ENCODE measurements around the gene KLK1. TPM values are rescaled to one million over a fixed set of nuclear protein-coding genes. Genes with fewer than 3 reads are reported as not detected.

Gene KLK1
- total and polyA plus RNA-seq, 2 of the 13 experiments (the other 11 are each of a cell fraction or from before 2014, with no cell fraction given): not detected

GRCh38 chr19:50791594-50792271 is 31.9 kb downstream of the KLK1 start (continued):
- TF ChIP-seq ZFP36 (IDR thresholded peaks at IDR 0.05; ENCODE audit: borderline replicate concordance, low read depth, low read length, partially characterized antibody): no peak
- TF ChIP-seq EHMT2 (IDR thresholded peaks at IDR 0.05; ENCODE audit: borderline replicate concordance, low read depth, low read length): no peak
- TF ChIP-seq ZNF335 (CRISPR knock-in tag; IDR thresholded peaks at IDR 0.05): peak; percentile 68; the same call in 1 of the 2 replicates
- no peak for TF ChIP-seq ZFP41 (CRISPR knock-in tag; IDR thresholded peaks at IDR 0.05; ENCODE audit: borderline replicate concordance)
- TF ChIP-seq CEBPG (CRISPR knock-in tag; IDR thresholded peaks at IDR 0.05): no peak
- TF ChIP-seq KMT2B (CRISPR knock-in tag; IDR thresholded peaks at IDR 0.05): no peak
- TF ChIP-seq, protein P1, sequence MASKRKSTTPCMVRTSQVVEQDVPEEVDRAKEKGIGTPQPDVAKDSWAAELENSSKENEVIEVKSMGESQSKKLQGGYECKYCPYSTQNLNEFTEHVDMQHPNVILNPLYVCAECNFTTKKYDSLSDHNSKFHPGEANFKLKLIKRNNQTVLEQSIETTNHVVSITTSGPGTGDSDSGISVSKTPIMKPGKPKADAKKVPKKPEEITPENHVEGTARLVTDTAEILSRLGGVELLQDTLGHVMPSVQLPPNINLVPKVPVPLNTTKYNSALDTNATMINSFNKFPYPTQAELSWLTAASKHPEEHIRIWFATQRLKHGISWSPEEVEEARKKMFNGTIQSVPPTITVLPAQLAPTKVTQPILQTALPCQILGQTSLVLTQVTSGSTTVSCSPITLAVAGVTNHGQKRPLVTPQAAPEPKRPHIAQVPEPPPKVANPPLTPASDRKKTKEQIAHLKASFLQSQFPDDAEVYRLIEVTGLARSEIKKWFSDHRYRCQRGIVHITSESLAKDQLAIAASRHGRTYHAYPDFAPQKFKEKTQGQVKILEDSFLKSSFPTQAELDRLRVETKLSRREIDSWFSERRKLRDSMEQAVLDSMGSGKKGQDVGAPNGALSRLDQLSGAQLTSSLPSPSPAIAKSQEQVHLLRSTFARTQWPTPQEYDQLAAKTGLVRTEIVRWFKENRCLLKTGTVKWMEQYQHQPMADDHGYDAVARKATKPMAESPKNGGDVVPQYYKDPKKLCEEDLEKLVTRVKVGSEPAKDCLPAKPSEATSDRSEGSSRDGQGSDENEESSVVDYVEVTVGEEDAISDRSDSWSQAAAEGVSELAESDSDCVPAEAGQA (IDR thresholded peaks at IDR 0.05; ENCODE audit: low read depth): no peak
- TF ChIP-seq, protein P1 (CRISPR knock-in tag; IDR thresholded peaks at IDR 0.05; ENCODE audit: borderline replicate concordance): no peak
- no peak for TF ChIP-seq ELF4 (CRISPR knock-in tag; IDR thresholded peaks at IDR 0.05; ENCODE audit: borderline replicate concordance)
- TF ChIP-seq, protein P2, sequence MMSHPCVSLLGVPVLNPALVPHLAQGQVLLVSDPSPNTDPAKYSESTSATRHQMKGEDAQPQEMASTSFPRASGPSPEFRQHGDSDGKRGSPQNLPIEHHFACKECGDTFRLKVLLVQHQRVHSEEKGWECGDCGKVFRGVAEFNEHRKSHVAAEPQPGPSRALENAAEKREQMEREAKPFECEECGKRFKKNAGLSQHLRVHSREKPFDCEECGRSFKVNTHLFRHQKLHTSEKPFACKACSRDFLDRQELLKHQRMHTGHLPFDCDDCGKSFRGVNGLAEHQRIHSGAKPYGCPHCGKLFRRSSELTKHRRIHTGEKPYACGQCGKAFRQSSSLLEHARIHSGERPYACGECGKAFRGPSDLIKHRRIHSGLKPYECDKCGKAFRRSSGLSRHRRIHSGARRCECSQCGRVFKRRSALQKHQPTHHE (CRISPR knock-in tag; IDR thresholded peaks at IDR 0.05; ENCODE audit: borderline replicate concordance): no peak
- peak; percentile 84 for TF ChIP-seq HNF4A (CRISPR knock-in tag; IDR thresholded peaks at IDR 0.05)
- no peak for TF ChIP-seq XRCC5 (optimal IDR thresholded peaks at IDR 0.05; ENCODE audit: low read length)
- TF ChIP-seq ZNF292 (CRISPR knock-in tag; IDR thresholded peaks at IDR 0.05; ENCODE audit: borderline replicate concordance, low read depth): no peak
- TF ChIP-seq ZNF879 (CRISPR knock-in tag; IDR thresholded peaks at IDR 0.05): no peak
- TF ChIP-seq, protein P3, sequence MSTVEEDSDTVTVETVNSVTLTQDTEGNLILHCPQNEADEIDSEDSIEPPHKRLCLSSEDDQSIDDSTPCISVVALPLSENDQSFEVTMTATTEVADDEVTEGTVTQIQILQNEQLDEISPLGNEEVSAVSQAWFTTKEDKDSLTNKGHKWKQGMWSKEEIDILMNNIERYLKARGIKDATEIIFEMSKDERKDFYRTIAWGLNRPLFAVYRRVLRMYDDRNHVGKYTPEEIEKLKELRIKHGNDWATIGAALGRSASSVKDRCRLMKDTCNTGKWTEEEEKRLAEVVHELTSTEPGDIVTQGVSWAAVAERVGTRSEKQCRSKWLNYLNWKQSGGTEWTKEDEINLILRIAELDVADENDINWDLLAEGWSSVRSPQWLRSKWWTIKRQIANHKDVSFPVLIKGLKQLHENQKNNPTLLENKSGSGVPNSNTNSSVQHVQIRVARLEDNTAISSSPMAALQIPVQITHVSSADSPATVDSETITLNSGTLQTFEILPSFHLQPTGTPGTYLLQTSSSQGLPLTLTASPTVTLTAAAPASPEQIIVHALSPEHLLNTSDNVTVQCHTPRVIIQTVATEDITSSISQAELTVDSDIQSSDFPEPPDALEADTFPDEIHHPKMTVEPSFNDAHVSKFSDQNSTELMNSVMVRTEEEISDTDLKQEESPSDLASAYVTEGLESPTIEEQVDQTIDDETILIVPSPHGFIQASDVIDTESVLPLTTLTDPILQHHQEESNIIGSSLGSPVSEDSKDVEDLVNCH (CRISPR knock-in tag; IDR thresholded peaks at IDR 0.05): no peak
- no peak for TF ChIP-seq KLF15 (CRISPR knock-in tag; IDR thresholded peaks at IDR 0.05; ENCODE audit: borderline replicate concordance)
- no peak for TF ChIP-seq MIER3 (CRISPR knock-in tag; IDR thresholded peaks at IDR 0.05; ENCODE audit: borderline replicate concordance)
- TF ChIP-seq ZNF670 (CRISPR knock-in tag; IDR thresholded peaks at IDR 0.05; ENCODE audit: borderline replicate concordance): no peak
- TF ChIP-seq DPF2 (CRISPR knock-in tag; IDR thresholded peaks at IDR 0.05; ENCODE audit: borderline replicate concordance, low read depth): no peak

Data from HepG2 (cell line).